ENCODE results near the gene SLC39A7. TPM values are rescaled to one million over a fixed set of nuclear protein-coding genes. Genes with fewer than 3 reads are reported as not detected.

Gene SLC39A7
- total RNA-seq, 1 experiment from 2014 or later, result 130 TPM

- Histone ChIP-seq H3K4me2 (ENCODE audit: low read length) (no peak overlapping the region), H3K9me3 (ENCODE audit: control insufficient read depth in 1 of 2, insufficient read depth in 1 of 2, low read depth in 1 of 2, low read length in 2 of 2) (no peaks in the 10 kb centered on the region), H3K4me1 (ENCODE audit: control insufficient read depth in 1 of 2, insufficient read depth in 2 of 2, low read length in 2 of 2) (0 out of 4 replicates have a peak, but pooled peaks cover 0 to 6% of the 10 kb centered on the region in 2 experiments), H3K9me2 (ENCODE audit: insufficient read depth) (no peaks in the 10 kb centered on the region), H3K27ac (ENCODE audit: low read depth, low read length) (no peak overlapping the region), H3K4me3 (replicated peaks in 1 of 2; ENCODE audit: low read depth in 1 of 2, low read length in 2 of 2) (no peak overlapping the region), H2AFZ (ENCODE audit: low read depth, low read length, poor library complexity, severe bottlenecking) (no peak overlapping the region), H3K9ac (ENCODE audit: low read length) (no peak overlapping the region), H3K36me3 (ENCODE audit: control insufficient read depth in 1 of 2, insufficient read depth in 2 of 2, low read length in 2 of 2) (no peaks in the 10 kb centered on the region), H3K79me2 (ENCODE audit: insufficient read depth, low read length) (no peaks in the 10 kb centered on the region), H4K20me1 (ENCODE audit: insufficient read depth) (no peaks in the 10 kb centered on the region), H3K27me3 (ENCODE audit: insufficient read depth, low read length) (no peaks in the 10 kb centered on the region)
- DNase-seq (ENCODE audit: low read depth, low spot score) (no peak), ATAC-seq (no peak)
- no TSS peak for BruUV-seq (replicated peaks)
- RAD21 ChIA-PET (ENCODE audit: low non-redundant PET in 1 of 2, low total read pairs in 2 of 2, uncharacterized antibody in 2 of 2, unreplicated experiment in 2 of 2), result interaction anchor here in 1 of 2 experiments (0.7 kb wide), 1 partner anchor 10 kb away, joined by 3 read pairs; no protein-coding TSS in a partner anchor
- intact Hi-C loops (cut with micrococcal nuclease), result no loop called here
- CTCF ChIA-PET, result interaction anchor here (5.2 kb wide), 1 partner anchor 9 kb away, joined by 31 read pairs; no protein-coding TSS in a partner anchor
- TF ChIP-seq CTCF (IDR thresholded peaks at IDR 0.05 in 2 of 3, conservative IDR thresholded peaks at IDR 0.05 in 1 of 3; ENCODE audit: borderline replicate concordance in 1 of 3, insufficient read depth in 1 of 3, low read depth in 2 of 3, low read length in 2 of 3) (no peak), POLR2A (IDR thresholded peaks at IDR 0.05; ENCODE audit: borderline replicate concordance, extremely low read depth, insufficient read depth, insufficient read length) (no peak), TCF7L2 (IDR thresholded peaks at IDR 0.05; ENCODE audit: borderline replicate concordance, extremely low read depth, insufficient read depth, insufficient read length) (no peak), JUND (IDR thresholded peaks at IDR 0.05) (no peak), EZH2 (IDR thresholded peaks at IDR 0.05) (no peak), EGR1 (IDR thresholded peaks at IDR 0.05; ENCODE audit: low read depth) (no peak), CEBPB (IDR thresholded peaks at IDR 0.05; ENCODE audit: low read depth) (no peak), REST (IDR thresholded peaks at IDR 0.05; ENCODE audit: low read depth) (no peak)
- POLR2A ChIA-PET, result no interaction called here
Measured at GRCh38 chr6:33151050-33151449, 49.6 kb upstream of the SLC39A7 start.
